Right lobe of liver (tissue), 6 donors: ENCODE measurements around the gene AAK1. TPM values are rescaled to one million over a fixed set of nuclear protein-coding genes. Genes with fewer than 3 reads are reported as not detected.

Experiments
- ATAC-seq, 4 donors: fragments of 200-7000 bp; cut with Tn5 transposase; one replicate each; pipeline ENCODE4 v1.9.1; 2020; ENCODE audit warnings: mild to moderate bottlenecking in 4 of 4, moderate library complexity in 4 of 4
- DNase-seq, 3 donors: peaks; one replicate each; pipeline ENCODE4 v3.0.0-alpha.2; 2020
- H3K27ac ChIP-seq, 3 donors: fragments of 200-600 bp; one replicate each; pipeline ENCODE4 v1.8.0; 2022
- H3K27me3 ChIP-seq, 2 donors: fragments of 200-600 bp; one replicate each; pipeline ENCODE4 v1.8.0; 2022
- H3K36me3 ChIP-seq, 4 donors: fragments of 200-600 bp; sonication (generic) in 1 of 4; one replicate each; pipeline versions ENCODE4 v1.5.1 to v1.8.0; 2017 to 2022; ENCODE audit warnings: control low read depth in 1 of 4
- H3K4me1 ChIP-seq, 4 donors: fragments of 200-600 bp; sonication (generic) in 1 of 4; one replicate each; pipeline versions ENCODE4 v1.5.1 to v1.8.0; 2017 to 2022; ENCODE audit warnings: control low read depth in 1 of 4
- H3K4me3 ChIP-seq, 3 donors: fragments of 200-600 bp; one replicate each; pipeline ENCODE4 v1.8.0; 2022
- H3K9me3 ChIP-seq, 4 donors: fragments of 200-600 bp; sonication (generic) in 1 of 4; one replicate each; pipeline versions ENCODE4 v1.5.1 to v1.8.0; 2017 to 2022; ENCODE audit warnings: control low read depth in 1 of 4
- POLR2A ChIP-seq: fragments of 450-650 bp; IDR thresholded peaks from one replicate; pipeline ENCODE4 v1.6.1; 2017; ENCODE audit warnings: antibody characterized with exemption, mild to moderate bottlenecking
- WGBS: methylation state at CpG from one replicate; pipeline ENCODE4 v1.1.6; 2018; ENCODE audit warnings: low coverage, low lambda C conversion rate; ENCODE audit not compliant: insufficient coverage; ENCODE audit errors: missing lambda C conversion rate; 5-methylcytosine and 5-hydroxymethylcytosine counted together
- intact Hi-C, 2 donors: fragments of 100-400 bp; cut with DNase I; formaldehyde crosslinking; loops; one replicate each; pipeline versions ENCODE4 v1.11.2 to v1.14.1; 2022
- total RNA-seq, 6 experiments: library from RNA; depleted of rRNA in 2 of 6; stranded (reverse); fragments of >200 nt in 2 of 6; fragmentation: NEBNext Ultra II Directional in 3 of 6; extraction: Animal tissue kit (Norgen Biotek cat#: 25700) in 3 of 6; gene quantifications; one replicate each; pipeline versions ENCODE4 v1.1.0 to v1.2.4, GENCODE V29; 2016 to 2023
- TF ChIP-seq, protein P1 (sequence below), 4 donors: fragments of 200-600 bp in 3 of 4; fragments of 450-650 bp in 1 of 4; IDR thresholded peaks; one replicate each; pipeline versions ENCODE4 v1.5.1 to v1.8.0; 2016 to 2022; ENCODE audit warnings: antibody characterized with exemption in 4 of 4, mild to moderate bottlenecking in 2 of 4
- donor health status: DM: no; HTN: yes; CAD: no.
- donor health status: DM: no; HTN: no; CAD: no.
- donor health status: DM: no; HTN: no; CAD: no.
- donor health status: DM: no; HTN: yes; CAD: no.
- donor health status: DM: no; HTN: yes; CAD: no.

Gene AAK1
- total RNA-seq, 6 experiments from 2014 or later = 12.7 to 30.5 (median 20.5) TPM

DNA sequence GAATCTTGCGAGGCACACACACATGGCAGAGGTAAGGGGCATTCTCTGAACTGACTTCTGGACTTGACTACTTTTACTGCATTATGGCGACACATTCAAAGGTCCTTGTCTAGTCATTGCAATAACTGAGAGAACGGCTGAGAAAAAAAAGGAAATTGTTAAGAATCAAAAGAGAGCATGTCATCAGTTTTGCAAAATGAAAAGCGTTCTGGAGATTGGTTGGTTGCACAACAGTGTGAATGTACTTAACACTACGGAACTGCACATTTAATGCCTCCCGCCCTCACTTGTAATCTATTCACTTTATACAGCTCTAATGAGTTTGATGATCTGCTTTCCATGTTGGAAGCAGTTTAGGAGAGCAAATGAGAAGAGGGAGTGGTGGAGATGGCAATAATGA is 137.8 kb downstream of the AAK1 start:
- 75% methylated on average over 6 of the region's 6 CpGs for WGBS
- ATAC-seq = peak in 3 of 4 donors; percentile 21 to 54 (median 35)
- peaks cover 0 to 20% (median 8%) of the 10 kb centered on the region in 4 donors for H3K36me3 ChIP-seq
- H3K9me3 ChIP-seq = no peaks in the 10 kb centered on the region
- H3K4me3 ChIP-seq = no peak overlapping the region
- intact Hi-C loops = no loop called here
- H3K27me3 ChIP-seq = no peaks in the 10 kb centered on the region
- H3K4me1 ChIP-seq = no peaks in the 10 kb centered on the region
- DNase-seq = no peak
- TF ChIP-seq, protein P1, sequence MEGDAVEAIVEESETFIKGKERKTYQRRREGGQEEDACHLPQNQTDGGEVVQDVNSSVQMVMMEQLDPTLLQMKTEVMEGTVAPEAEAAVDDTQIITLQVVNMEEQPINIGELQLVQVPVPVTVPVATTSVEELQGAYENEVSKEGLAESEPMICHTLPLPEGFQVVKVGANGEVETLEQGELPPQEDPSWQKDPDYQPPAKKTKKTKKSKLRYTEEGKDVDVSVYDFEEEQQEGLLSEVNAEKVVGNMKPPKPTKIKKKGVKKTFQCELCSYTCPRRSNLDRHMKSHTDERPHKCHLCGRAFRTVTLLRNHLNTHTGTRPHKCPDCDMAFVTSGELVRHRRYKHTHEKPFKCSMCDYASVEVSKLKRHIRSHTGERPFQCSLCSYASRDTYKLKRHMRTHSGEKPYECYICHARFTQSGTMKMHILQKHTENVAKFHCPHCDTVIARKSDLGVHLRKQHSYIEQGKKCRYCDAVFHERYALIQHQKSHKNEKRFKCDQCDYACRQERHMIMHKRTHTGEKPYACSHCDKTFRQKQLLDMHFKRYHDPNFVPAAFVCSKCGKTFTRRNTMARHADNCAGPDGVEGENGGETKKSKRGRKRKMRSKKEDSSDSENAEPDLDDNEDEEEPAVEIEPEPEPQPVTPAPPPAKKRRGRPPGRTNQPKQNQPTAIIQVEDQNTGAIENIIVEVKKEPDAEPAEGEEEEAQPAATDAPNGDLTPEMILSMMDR (IDR thresholded peaks at IDR 0.05) = no peak
- no peak for TF ChIP-seq POLR2A
- H3K27ac ChIP-seq = no peak overlapping the region

DNA sequence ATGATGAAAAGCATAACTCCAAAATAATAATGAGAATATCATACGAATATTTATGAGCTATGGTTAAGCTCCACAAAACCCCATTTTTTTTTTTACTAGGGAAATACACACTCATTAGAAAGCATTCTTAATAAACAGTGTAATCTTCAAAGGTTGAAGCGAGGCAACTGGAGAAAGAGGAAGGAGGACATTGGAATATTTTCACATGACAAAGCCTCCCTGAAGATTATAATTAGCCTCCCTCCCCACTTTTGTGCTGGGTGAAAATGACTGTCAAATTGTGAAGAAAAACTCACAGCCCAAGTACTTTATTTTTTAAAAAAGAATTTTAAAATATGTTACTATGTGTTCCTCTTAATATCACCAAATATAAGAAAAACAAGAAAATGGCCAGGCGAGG is 142.2 kb downstream of the AAK1 start:
- Histone ChIP-seq H3K36me3 (peaks cover 0 to 9% (median 4%) of the 10 kb centered on the region in 4 donors), H3K4me1 (no peaks in the 10 kb centered on the region), H3K4me3 (no peak overlapping the region), H3K9me3 (no peaks in the 10 kb centered on the region), H3K27ac (no peak overlapping the region), H3K27me3 (no peaks in the 10 kb centered on the region)
- intact Hi-C loops = no loop called here
- DNase-seq = no peak
- WGBS = 83% methylated on average over 3 of the region's 3 CpGs
- no peak for ATAC-seq
- TF ChIP-seq, protein P1 (IDR thresholded peaks at IDR 0.05) = no peak

DNA sequence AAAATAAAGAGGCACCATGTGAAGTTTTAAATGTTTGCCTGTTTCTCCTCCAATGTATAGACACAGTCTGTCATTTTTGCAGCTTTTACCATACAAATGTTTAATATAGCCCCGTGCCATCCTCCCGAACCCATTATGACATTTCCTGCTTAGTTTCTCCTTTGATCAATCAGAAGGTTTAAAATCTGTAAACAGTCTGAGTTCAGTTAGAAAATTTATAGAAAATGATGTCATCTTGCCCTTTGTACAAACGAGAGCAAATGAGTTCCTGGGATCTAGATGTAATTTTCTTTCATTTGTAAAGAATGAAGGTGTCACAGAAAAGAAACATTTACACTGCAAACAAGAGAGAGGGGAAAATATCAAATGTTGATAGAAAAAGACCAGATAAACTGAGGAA is 143.6 kb downstream of the AAK1 start:
- intact Hi-C loops = no loop called here
- Histone ChIP-seq H3K27ac (no peak overlapping the region), H3K9me3 (no peaks in the 10 kb centered on the region), H3K4me3 (no peak overlapping the region), H3K4me1 (no peaks in the 10 kb centered on the region), H3K27me3 (no peaks in the 10 kb centered on the region), H3K36me3 (peaks cover 0 to 5% (median under 1%) of the 10 kb centered on the region in 4 donors)
- WGBS = 37% methylated on average over 3 of the region's 3 CpGs
- ATAC-seq (peak in 2 of 4 donors; percentile 25 to 75), DNase-seq (no peak)
- no peak for TF ChIP-seq POLR2A
- TF ChIP-seq, protein P1 (IDR thresholded peaks at IDR 0.05) = no peak

DNA sequence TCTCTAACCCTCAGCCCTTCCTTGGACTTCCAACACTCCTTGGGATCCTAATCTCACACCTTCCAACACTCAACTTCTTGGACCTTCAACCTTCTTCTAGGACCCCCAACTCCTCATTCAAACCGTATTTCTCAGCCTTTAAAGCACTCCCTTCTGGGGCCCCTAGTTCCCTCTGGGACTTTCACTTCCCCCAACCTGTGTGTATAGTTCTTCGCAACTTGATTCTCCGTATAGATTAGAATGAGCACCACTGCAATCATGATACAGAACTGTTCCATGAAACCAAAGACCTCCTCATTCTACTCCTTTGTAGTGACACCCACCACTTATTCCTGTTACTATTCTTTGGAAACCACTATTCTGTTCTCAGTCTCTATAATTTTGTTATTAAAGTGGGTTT is 144.3 kb downstream of the AAK1 start:
- DNase-seq (no peak), ATAC-seq (peak in 2 of 4 donors; percentile 33 to 50)
- Histone ChIP-seq H3K9me3 (no peaks in the 10 kb centered on the region), H3K4me3 (no peak overlapping the region), H3K27me3 (no peaks in the 10 kb centered on the region), H3K4me1 (no peaks in the 10 kb centered on the region), H3K36me3 (peaks cover 0 to 5% (median 0%) of the 10 kb centered on the region in 4 donors), H3K27ac (no peak overlapping the region)
- intact Hi-C loops = no loop called here
- WGBS = 73% methylated on average over 3 of the region's 3 CpGs
- TF ChIP-seq, protein P1 (IDR thresholded peaks at IDR 0.05) = no peak
- no peak for TF ChIP-seq POLR2A

DNA sequence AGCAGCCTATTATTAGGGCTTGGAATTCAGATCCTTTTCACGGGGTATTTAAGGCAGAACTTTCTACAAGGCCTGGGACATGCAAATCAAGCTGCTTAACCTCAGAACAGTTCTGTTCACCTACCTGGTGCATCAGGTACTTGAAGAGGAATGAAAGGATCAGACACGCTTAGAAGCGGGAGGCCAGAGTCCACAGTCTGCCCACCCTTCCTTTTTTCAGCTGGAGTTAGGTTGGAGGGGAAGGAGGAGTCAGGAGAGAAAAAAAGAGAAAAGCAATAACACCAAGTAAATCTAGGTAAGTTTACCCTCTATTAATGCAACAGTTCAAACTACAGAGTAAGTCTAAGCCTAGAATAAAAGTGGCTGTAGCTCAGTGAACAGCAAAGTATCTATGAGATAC is 147.7 kb downstream of the AAK1 start:
- Histone ChIP-seq H3K4me1 (no peaks in the 10 kb centered on the region), H3K27me3 (no peaks in the 10 kb centered on the region), H3K27ac (no peak overlapping the region), H3K9me3 (no peaks in the 10 kb centered on the region), H3K4me3 (no peak overlapping the region), H3K36me3 (no peaks in the 10 kb centered on the region)
- TF ChIP-seq, protein P1 (IDR thresholded peaks at IDR 0.05) = no peak
- no peak for TF ChIP-seq POLR2A
- intact Hi-C loops = no loop called here
- ATAC-seq (no peak), DNase-seq (no peak)
- WGBS = 96% methylated on average over 3 of the region's 3 CpGs
